ENCODE data around the gene MMP8.

MMP8 gene

GRCh38 chr11:102722821-102723220, 1.9 kb downstream of the MMP8 start:
- DNase-seq = no peak

GRCh38 chr11:102719620-102720277, 5.0 kb downstream of the MMP8 start:
- DNase-seq = no peak

DNA sequence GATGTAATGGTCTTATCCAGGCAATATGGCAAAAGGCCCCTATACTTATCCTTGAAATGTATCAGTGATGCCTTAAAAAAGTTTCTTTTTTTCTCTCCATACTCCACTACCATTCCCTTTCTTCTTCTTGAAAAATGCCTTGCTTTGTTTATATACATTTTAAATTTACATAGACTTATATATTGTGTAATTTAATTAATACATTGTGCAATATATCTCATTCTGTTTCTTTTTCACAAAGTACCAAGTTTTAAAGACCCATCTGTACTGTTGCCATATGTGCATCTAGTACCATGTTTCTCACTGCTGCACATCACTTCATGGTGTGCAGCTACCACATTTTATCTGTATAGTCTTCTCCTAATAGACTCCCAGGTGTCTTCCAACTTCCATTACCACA, 7.5 kb downstream of the MMP8 start:
- DNase-seq = no peak

- DNase-seq = no peak
Observed at GRCh38 chr11:102716527-102716926, 8.2 kb downstream of the MMP8 start.

DNA sequence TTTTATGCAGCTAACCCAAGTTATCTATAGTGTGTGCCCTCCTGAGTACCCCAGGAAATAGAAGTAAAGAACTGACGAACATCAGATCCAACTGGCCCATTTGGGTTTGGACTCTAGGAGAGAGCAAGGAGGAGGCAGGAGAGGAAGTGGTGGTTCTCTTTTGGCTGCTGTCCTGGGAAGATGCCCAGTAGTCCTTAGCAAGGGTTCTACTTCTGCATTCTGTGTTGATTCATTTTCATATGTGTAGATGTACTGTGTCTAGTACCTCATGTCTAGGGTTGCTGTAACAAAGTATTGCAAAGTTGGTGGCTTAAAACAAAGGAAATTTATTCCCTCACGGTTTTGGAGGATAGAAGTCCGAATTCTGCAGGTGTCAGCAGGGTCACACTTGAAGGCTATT, 12.6 kb downstream of the MMP8 start:
- DNase-seq = no peak

- no peak for DNase-seq
Observed at GRCh38 chr11:102709201-102709945, 15.4 kb downstream of the MMP8 start.

GRCh38 chr11:102708654-102709053, 16.1 kb downstream of the MMP8 start:
- DNase-seq = no peak

DNA sequence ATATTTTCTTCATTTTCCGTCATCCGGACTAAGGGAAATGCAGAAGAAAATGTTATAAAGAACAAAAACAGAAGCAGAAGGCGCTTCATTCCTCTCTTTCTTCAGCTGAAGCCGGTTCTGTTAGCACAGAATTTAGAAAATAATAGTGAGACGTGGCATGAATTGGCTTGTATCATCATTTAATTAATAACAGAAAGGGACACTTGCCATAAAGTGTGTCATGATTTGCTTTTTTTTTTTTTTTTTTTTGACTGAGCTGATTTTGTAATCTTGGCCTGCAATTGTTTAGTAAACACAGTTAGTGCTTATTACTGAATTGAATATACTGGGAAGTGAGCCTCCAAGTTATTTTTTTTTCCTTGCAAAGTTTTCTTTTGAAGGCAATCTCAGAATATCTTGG, 19.1 kb downstream of the MMP8 start, which contains the start of gene MMP27:
TSS of gene MMP27 (minus strand) at position 144 of the 400 bp plus-strand sequence. CDS start at position 89, 55 bp downstream.
- DNase-seq = no peak

GRCh38 chr11:102704841-102705240, 19.9 kb downstream of the MMP8 start:
- DNase-seq = no peak

GRCh38 chr11:102703826-102704493, 20.8 kb downstream of the MMP8 start:
- DNase-seq = no peak

DNA sequence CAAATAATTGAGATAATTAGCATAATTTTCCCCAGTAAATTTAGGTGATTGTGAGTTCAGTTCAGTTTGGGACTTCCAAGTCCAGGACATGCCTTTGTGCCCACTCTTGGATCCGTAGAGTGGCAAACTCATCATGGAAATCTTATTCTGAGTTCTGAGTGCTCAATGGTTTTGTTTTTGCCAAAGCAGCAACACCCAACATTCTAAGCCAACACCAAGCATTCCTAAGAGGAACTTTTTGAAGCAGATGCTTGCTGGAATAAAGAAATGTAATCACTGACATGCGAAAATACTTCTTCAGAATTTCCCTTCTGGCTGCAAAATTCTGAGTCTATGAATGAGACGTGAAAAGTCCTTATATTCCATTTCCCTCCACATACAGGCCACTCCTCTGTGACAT, 29.6 kb downstream of the MMP8 start:
- no peak for DNase-seq

GRCh38 chr11:102685754-102686153, 39.0 kb downstream of the MMP8 start:
- no peak for DNase-seq

- DNase-seq = no peak
Observed at GRCh38 chr11:102685338-102685737, 39.4 kb downstream of the MMP8 start.

GRCh38 chr11:102683277-102683676, 41.5 kb downstream of the MMP8 start:
- DNase-seq = no peak

GRCh38 chr11:102680945-102681344, 43.8 kb downstream of the MMP8 start:
- DNase-seq = no peak

DNA sequence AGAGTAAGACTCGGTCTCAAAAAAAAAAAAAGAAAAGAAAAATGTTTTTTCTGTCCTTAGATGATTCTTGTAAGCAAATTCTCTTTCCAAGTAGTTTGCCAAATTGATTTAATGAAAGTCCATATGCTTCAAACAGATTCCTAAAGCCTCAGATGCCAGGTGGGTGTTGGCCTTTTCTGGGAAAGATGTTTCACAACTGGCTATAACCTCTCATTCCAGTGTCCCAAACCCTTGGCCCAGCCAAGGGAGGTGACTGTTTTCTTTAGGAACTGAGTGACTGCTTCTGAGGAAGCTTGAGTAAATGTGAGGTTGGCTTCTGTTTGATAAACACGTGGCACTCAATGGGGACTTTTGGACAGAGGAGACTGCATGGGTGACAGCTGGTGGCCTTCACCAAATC, 46.7 kb downstream of the MMP8 start:
- DNase-seq = no peak

DNA sequence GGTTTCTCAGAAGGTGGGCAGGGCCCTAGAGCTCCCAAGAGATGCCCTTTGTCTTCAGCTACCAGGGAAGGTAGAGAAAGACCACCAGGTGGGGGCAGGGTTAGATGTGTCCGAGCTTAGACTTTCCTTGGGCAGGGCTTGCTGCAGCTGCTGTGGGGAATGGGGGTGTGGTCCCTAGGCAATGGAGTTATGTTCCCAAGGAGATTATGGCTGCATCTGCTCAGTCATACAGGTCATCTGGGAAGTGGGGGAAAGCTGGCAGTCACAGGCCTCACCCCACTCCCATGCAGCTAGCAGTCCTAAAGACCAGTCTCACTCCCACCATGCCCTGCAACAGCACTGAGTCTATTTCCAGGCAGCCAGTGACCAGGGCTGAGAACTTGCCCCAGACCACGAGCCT, 48.7 kb downstream of the MMP8 start:
- DNase-seq = no peak

GRCh38 chr11:102669664-102670063, 55.1 kb downstream of the MMP8 start:
- DNase-seq = no peak

DNA sequence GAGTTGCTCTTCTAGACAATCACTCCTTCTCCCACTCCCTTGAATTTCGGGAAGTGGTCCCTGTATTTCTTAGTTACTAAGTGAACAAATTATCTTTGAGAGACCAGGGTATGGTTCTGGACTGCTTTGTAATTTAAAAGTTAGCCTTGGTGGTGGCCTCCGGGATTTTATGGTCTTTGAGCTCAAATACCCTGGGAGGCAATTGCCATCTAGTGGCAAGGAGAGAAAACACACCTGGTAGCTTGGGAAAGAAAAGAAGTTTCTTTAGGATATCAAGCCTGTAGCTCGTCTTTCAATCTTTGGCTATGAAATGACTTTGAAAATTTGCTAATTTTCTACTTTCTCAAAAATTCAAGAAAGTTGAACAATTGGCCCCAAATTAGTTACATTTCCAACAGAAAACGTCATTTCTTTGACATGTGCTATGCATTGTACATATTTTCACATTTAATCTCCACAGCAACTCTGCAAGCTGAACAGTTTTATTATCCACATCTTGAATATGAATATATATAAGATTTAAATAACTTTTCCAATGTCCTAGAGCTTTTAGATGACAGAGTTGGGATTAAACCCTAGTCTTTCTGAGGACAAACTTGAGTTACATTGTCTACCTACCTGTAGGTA, 58.3 kb downstream of the MMP8 start:
- peak in 6 of 56 donors; percentile 0 to 16 (median 7) for DNase-seq

- DNase-seq = no peak
Observed at GRCh38 chr11:102664001-102664752, 60.6 kb downstream of the MMP8 start.

- no peak for DNase-seq
Observed at GRCh38 chr11:102662607-102663006, 62.1 kb downstream of the MMP8 start.

All from nucleus accumbens (tissue), 56 donors.